ENCODE measurements around the gene PDE11A. TPM values are rescaled to one million over a fixed set of nuclear protein-coding genes. Genes with fewer than 3 reads are reported as not detected.
"Not testable (repeated sequence)": the region's sequence is repeated elsewhere in the genome, so short reads cannot be mapped to it uniquely, and the experiment has no call there.

Gene PDE11A
- total RNA-seq, result 0.09 and 0.17 TPM in 2 replicates

DNA sequence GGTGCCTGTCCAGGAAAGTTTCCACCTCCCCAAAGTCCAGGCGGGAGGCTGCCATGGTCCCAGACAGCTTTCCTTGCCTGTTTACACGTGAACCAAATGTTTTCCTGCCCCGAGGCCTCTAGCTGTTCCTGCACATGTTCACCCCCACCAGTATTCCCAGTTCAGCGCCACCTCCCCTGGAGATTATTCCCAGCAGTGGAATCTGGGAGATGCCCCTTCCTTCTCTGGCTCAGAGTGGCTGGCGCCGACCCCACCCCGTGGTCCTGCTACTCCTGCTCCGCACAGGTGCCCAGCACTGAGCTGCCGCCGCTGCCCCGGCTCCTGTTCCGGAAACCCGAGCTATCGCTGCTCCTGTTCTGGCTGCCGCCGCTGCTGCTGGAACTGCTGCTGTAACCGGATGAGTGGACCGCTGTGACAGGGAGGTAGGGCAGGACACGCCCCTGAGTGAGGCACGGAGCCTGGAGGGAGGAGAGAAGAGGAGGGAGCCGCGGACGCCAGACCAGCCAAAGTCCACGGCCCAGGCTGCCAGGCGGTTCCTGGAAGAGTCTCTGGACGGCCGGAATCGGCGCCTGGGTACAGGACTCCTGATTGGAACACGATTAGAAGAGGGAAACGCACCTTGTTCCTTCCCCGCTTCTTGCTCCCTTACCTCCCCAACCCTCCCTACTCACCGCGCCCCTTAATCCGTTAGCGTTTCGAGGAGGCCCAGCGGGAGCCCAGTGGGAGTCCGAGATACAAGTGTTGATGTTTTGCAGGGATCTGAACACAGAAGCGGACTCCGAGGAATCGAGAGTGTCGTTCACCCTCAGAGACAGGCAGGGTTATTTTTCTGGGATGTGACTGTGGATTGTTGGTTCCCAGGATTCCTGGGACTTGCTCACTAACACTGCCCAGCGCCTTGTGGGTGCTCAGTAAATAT lies at the start of gene PDE11A:
TSS of gene PDE11A (minus strand) at position 395 of the 919 bp plus-strand sequence. CDS start at position 55, 340 bp downstream.
- peak; percentile 51 for DNase-seq

DNA sequence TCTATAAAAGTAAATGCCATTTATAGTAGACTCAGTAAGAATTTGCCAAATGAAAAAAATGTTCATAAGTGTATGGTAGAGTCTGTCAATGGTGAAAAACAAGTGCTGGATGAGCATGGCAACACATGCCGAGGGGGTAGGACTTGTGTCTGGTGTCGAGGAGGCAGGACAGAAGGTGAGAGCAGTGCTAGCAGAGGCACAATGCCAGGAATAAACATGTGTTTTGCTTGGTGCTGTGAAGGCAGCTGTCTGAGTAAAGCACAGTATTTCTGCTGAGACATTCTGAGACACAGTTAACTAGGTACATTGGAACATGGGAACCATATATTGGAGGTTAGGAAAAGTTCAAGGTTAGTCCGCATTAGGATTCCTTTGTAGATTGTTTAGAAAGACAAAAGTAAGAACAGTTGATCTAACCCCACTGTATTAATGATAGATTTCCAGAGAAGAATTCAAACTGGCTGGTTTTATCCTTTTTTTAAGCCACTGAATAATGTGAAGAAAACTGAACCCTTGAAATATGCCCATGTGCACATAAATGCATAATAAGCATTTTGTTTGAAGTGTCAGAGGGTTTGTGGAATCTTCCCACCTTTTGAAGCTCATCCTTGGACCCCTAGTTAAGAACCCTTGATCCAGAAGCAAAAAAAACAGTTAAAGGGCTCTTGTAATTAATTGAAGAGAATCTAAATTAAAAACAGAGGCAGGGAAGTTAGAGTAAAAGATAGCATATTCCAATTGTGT lies 46.8 kb upstream of the PDE11A start:
- DNase-seq, result no peak

DNA sequence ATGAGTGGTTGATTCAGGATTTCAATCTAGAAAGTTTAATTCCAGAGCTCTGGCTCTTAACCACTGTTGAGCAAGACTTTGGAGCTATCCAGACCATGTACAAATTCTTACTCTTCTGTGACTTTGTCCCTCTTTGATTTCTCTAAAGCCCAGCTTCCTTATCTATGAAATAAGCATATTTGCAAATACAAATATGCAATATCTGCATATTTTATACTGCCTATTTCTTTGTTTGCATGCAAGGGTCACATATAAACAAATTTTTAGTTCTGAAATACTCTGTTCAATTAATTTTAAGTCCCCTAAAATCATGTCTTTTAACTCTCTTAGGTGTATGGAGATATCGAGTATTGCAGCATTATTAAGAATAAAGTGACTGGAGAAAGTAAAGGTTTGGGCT lies 45.1 kb upstream of the PDE11A start:
- DNase-seq, result no peak

GRCh38 chr2:178115271-178115670 lies 42.7 kb upstream of the PDE11A start:
- no peak for DNase-seq

- DNase-seq, result no peak
These were observed 41.9 kb upstream of the PDE11A start for GRCh38 chr2:178114462-178114861.

DNA sequence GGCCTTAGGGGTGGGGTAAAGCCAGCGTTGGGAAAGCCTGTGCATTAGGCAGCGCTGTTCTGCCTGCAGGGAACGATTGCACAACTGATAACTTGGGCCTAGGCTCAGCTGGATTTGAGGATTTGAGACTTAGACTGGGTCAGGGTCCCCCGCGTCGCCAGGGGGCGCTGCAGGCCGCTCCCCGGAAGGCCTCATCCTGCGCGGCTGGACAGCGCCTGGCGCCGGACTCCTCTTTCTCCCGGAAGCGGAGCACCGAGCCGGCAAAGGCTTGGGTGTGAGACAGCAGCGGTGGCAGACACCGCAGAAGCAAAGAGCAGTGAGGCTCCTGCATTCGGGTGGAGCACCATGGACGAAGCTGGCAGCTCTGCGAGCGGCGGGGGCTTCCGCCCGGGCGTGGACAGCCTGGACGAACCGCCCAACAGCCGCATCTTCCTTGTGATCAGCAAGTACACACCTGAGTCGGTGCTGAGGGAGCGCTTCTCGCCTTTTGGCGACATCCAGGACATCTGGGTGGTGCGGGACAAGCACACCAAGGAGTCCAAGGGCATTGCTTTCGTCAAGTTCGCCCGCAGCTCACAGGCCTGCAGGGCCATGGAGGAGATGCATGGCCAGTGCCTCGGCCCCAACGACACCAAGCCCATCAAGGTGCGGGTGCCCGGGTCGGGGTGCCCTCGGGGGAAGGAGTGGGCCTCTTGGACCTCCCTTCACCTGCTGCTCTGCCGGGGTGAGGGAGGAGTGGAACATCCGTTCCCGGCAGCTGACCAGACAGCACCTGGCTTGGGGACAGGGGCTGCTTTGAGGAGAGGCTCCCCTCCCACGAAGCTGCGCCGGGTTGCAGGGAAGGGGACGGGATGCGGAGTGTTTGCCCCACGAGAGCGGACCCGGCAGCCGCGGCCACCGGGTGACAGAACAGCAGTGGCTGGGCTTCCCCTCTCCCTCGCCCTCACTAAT lies 39.9 kb upstream of the PDE11A start, which contains the start of gene RBM45:
TSS of gene RBM45 (plus strand) at position 236 of the 951 bp plus-strand sequence. CDS start at position 346, 110 bp downstream.
- peak; percentile 92 for DNase-seq

- no peak for DNase-seq
These were observed 39.2 kb upstream of the PDE11A start for GRCh38 chr2:178111743-178112142.

GRCh38 chr2:178110681-178111080 lies 38.1 kb upstream of the PDE11A start:
- no peak for DNase-seq

- DNase-seq, result peak; percentile 65
These were observed 37.2 kb upstream of the PDE11A start for GRCh38 chr2:178109813-178110212.

DNA sequence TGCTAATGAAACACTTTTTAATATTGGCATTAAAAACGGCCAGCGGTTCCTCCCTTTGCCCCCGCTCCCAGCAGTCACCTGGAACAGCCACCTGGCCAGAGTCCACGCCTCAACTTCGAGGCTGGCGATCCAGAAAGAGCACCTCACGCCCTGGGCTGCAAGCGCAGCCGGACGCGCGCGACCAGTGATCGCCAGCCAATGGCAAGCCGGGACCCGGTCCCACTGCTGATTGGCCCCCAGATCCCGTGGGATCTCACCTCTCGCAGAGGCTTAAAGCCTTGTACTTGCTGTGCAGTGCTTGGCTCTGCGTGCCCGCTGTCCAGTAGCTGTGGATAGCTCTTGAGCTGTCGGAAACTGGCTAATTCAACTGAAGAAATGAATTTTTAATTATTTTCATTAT lies 35.6 kb upstream of the PDE11A start:
- no peak for DNase-seq

GRCh38 chr2:178106053-178106452 lies 33.5 kb upstream of the PDE11A start:
- DNase-seq, result no peak

DNA sequence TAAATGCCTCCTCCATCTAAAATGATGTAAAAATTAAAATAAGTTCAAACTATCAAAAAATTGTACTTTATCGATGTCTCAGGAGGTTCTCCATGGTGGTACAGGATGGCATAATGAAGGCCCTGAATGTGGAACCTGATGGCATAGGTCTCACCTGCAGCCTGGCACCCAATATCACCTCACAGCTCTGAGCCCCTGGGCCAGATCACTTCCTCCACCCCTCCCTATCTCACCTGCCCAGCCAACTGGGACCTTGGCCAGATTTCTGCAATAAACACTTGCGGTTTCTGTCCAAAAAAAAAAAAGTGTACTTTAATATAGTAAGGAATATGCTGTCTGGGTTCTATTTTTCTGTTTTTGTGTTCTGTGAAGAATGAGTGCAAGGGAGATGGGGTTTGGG lies 33.0 kb upstream of the PDE11A start:
- no peak for DNase-seq

DNA sequence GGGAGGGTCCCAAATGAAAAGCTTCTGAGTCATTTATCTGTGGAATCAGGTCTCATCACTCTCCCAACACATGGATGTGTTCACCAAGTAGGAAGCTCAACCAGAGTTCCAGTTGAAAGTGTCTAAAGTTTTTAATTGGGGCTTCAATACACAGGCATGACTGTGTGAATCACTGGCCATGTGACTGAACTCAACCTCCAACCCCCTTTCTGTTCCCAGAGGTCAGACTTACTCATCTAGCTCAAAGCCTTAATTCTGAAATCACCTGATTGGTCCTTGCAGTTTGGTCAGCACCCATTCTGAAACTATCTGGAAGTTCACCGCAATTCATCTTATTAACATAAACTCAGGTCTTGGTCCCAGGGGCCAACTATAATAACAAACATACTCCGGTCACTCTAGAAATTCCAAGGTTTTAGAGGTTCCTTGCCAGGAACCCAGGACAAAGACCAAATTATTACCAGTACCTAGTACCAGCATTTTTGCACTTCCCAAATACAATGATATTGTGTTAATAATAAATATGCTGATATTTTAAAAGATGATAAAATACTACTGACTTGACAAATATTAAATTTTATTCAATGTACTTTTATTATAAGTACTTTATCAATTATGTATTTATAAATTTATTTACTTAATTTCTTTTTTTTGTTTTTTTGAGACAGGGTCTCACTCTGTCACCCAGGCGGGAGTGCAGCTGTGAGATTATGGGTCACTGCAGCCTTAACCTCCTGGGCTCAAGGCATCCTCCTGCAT lies 28.9 kb upstream of the PDE11A start:
- DNase-seq, result no peak

GRCh38 chr2:178093471-178093870 lies 20.9 kb upstream of the PDE11A start:
- no peak for DNase-seq

DNA sequence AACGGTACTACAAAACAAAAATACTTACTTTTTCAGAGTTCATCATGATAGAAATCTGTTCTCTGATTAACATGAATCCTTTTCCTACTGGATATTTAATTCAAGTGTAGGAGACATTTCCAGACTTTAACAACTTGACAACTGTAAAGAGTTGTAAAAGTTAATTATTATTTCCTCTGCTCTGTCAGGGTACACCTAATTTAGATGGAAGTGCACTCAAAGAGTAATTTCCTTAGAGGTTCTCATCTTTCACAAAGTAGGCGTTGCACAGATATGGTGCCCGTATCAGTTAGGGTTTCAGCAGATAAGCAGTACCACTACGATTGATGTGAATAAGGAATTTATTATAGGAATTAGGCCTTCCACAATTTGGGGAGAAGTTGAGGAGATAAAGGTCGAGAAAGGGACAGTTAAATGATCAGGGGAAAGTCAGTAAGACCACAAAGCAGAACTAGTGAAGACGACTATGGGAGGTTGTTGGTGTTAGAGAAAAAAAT lies 16.2 kb upstream of the PDE11A start:
- DNase-seq, result no peak

DNA sequence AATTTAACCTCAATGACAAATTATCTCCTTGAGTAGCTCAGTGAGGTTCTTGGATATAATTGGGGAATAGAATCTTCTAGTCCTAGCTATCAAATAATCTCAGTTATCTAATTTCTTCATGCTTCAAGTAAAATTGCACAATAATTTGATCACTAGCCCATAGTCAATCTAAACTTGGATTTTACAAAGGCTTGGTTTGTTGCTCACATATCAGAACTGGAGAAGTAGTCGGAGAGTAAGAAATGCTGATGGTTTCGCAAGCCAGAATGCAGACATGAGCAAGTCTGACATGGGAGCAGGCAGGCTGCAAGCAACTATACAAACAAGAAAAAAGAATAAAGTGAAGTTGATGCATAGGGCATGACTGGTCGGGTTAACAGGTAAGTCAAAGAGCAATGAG lies 11.7 kb upstream of the PDE11A start:
- DNase-seq, result no peak

GRCh38 chr2:178082408-178083045 lies 9.9 kb upstream of the PDE11A start:
- no peak for DNase-seq

- not testable (repeated sequence) for DNase-seq
These were observed 6.7 kb upstream of the PDE11A start for GRCh38 chr2:178079279-178079678.

DNA sequence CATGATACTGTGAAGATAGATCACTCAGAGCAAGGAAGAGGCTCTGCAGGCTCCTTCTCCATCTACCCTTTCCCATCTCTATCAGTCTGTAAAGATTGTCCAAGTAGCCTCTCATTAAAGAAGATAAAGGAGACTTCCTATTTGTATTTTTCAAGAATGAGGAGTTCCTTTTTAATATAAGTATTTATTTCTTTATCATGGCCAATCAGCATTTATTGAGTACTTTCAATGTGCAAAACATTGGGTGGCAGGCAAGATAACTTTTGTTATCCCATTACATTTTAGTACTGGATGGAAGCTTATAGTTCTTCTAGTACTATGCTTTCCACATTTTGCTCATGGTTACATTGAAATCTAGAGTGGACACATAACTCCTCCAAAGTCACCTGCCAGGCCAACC lies 3.6 kb upstream of the PDE11A start:
- no peak for DNase-seq

DNA sequence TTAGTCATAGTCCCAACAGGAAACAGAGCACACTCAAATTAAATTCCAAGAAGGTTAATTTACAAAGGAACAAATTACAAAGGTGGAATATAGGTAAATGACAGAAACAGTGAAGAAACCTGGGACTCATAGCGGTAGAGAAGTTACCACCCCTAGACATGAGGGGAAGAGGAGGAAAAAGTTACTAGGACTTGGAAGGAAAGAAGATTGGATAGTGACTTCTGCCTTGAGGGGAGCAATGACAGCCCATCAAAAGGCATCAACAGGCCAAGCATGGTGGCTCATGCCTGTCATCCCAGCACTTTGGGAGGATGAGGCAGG lies 2.4 kb upstream of the PDE11A start:
- DNase-seq, result no peak
